CD14-positive monocyte (primary cell): ENCODE data around the gene ELMO1. TPM values are rescaled to one million over a fixed set of nuclear protein-coding genes. Genes with fewer than 3 reads are reported as not detected.

ENCODE experiments used
- DNase-seq, 3 donors: peaks; one replicate each; pipeline ENCODE4 v3.0.0-alpha.2; 2011 to 2022
- H2AFZ ChIP-seq: 2 replicates; pipeline ENCODE4 v1.6.0; 2012; ENCODE audit warnings: mild to moderate bottlenecking, low read depth, low read length, inconsistent platforms; ENCODE audit not compliant: insufficient read depth, poor library complexity, severe bottlenecking
- H3K27ac ChIP-seq, 2 donors: 1 replicate in 1 of 2; 2 replicates in 1 of 2; pipeline ENCODE4 v1.5.1; 2012 to 2013; ENCODE audit warnings: low read length in 2 of 2, control low read depth in 1 of 2, inconsistent platforms in 1 of 2, low read depth in 1 of 2, mild to moderate bottlenecking in 1 of 2
- H3K27me3 ChIP-seq, 2 donors: one replicate each; pipeline versions ENCODE4 v1.6.0 to v1.6.1; 2011 to 2013; ENCODE audit warnings: low read length in 2 of 2; ENCODE audit not compliant: control insufficient read depth in 2 of 2, insufficient read depth in 2 of 2
- H3K36me3 ChIP-seq, 2 donors: replicated peaks in 1 of 2; 1 replicate in 1 of 2; 2 replicates in 1 of 2; pipeline versions ENCODE4 v1.5.1 to v1.6.1; 2012 to 2013; ENCODE audit warnings: low read length in 2 of 2, control low read depth in 1 of 2, inconsistent platforms in 1 of 2, mild to moderate bottlenecking in 1 of 2; ENCODE audit not compliant: insufficient read depth in 2 of 2, control insufficient read depth in 1 of 2
- H3K4me1 ChIP-seq, 2 donors: 1 replicate in 1 of 2; 2 replicates in 1 of 2; pipeline versions ENCODE4 v1.5.1 to v1.6.1; 2012 to 2013; ENCODE audit warnings: low read length in 2 of 2, control low read depth in 1 of 2, inconsistent platforms in 1 of 2, mild to moderate bottlenecking in 1 of 2, moderate library complexity in 1 of 2; ENCODE audit not compliant: insufficient read depth in 2 of 2, control insufficient read depth in 1 of 2
- H3K4me2 ChIP-seq: replicated peaks from 2 replicates; pipeline ENCODE3; 2012; ENCODE audit warnings: low read length, moderate library complexity, mild to moderate bottlenecking; ENCODE audit not compliant: poor library complexity, severe bottlenecking; ENCODE audit errors: extremely low read depth
- H3K4me3 ChIP-seq, 3 experiments: fragments of 200-600 bp in 1 of 3; sonication (generic) in 1 of 3; replicated peaks in 1 of 3; 1 replicate in 2 of 3; 2 replicates in 1 of 3; pipeline ENCODE4 v1.5.1; 2011 to 2013; ENCODE audit warnings: low read length in 3 of 3, mild to moderate bottlenecking in 3 of 3, control low read depth in 2 of 3, low read depth in 2 of 3, inconsistent platforms in 1 of 3, moderate library complexity in 1 of 3
- H3K79me2 ChIP-seq: 2 replicates; pipeline ENCODE4 v1.6.0; 2012; ENCODE audit warnings: mild to moderate bottlenecking, control low read depth, inconsistent platforms, low read length, moderate library complexity; ENCODE audit not compliant: insufficient read depth
- H3K9ac ChIP-seq: 2 replicates; pipeline ENCODE4 v1.6.0; 2017; ENCODE audit warnings: low read length, mild to moderate bottlenecking; ENCODE audit not compliant: insufficient read depth, poor library complexity, severe bottlenecking
- H3K9me3 ChIP-seq, 2 donors: replicated peaks in 1 of 2; 1 replicate in 1 of 2; 2 replicates in 1 of 2; pipeline versions ENCODE4 v1.5.1 to v1.6.1; 2012 to 2013; ENCODE audit warnings: low read length in 2 of 2, control low read depth in 1 of 2; ENCODE audit not compliant: control insufficient read depth in 1 of 2, insufficient read depth in 1 of 2
- H4K20me1 ChIP-seq: 2 replicates; pipeline ENCODE4 v1.6.0; 2012; ENCODE audit warnings: mild to moderate bottlenecking, low read length, control low read depth, moderate library complexity; ENCODE audit not compliant: insufficient read depth
- H3K27ac Mint-ChIP-seq, 7 donors: one replicate each; pipeline ENCODE4 v1.8.0; 2020; ENCODE audit warnings: mild to moderate bottlenecking in 7 of 7, mixed read lengths in 7 of 7, moderate library complexity in 6 of 7, inconsistent platforms in 2 of 7
- H3K27me3 Mint-ChIP-seq, 3 donors: one replicate each; pipeline ENCODE4 v1.8.0; 2021 to 2022; ENCODE audit warnings: low read depth in 3 of 3, mild to moderate bottlenecking in 3 of 3, mixed read lengths in 3 of 3, moderate library complexity in 3 of 3, inconsistent platforms in 1 of 3
- H3K36me3 Mint-ChIP-seq, 2 donors: one replicate each; pipeline ENCODE4 v1.8.0; 2020; ENCODE audit warnings: mixed read lengths in 2 of 2, inconsistent platforms in 1 of 2, mild to moderate bottlenecking in 1 of 2
- H3K4me1 Mint-ChIP-seq: one replicate; pipeline ENCODE4 v1.8.0; 2020; ENCODE audit warnings: mild to moderate bottlenecking, mixed read lengths
- H3K4me3 Mint-ChIP-seq, 2 donors: one replicate each; pipeline ENCODE4 v1.8.0; 2020; ENCODE audit warnings: mild to moderate bottlenecking in 2 of 2, mixed read lengths in 2 of 2, moderate library complexity in 1 of 2
- H3K9me3 Mint-ChIP-seq, 7 donors: one replicate each; pipeline ENCODE4 v1.8.0; 2020 to 2022; ENCODE audit warnings: mixed read lengths in 7 of 7, mild to moderate bottlenecking in 6 of 7, moderate library complexity in 6 of 7, inconsistent platforms in 2 of 7
- CTCF ChIP-seq: fragments of 200-600 bp; IDR thresholded peaks from one replicate; pipeline ENCODE4 v1.8.0; 2022; ENCODE audit warnings: antibody characterized with exemption, mild to moderate bottlenecking
- whole genome bisulfite sequencing: methylation state at CpG from one replicate; pipeline ENCODE4 v1.1.5; 2013; ENCODE audit warnings: missing lambda C conversion rate; ENCODE audit not compliant: insufficient coverage; 5-methylcytosine and 5-hydroxymethylcytosine counted together
- intact Hi-C, 2 donors: fragments of 100-400 bp; cut with micrococcal nuclease; formaldehyde crosslinking; loops; one replicate each; pipeline versions ENCODE4 v1.15.0 to v1.15.1; 2023
- polyA plus RNA-seq, 3 donors: library from polyadenylated mRNA; depleted of rRNA in 1 of 3; unstranded in 2 of 3; stranded (reverse) in 1 of 3; fragments of 300-500 nt in 2 of 3; fragments of >200 nt in 1 of 3; fragmentation: Illumina TruSeq in 2 of 3; gene quantifications; 1 replicate in 2 of 3; 2 replicates in 1 of 3; pipeline ENCODE4 v1.2.3, GENCODE V29; 2012 to 2021

The ELMO1 gene
- polyA plus RNA-seq, 3 donors: 46.6 to 50.2 (median 46.7) TPM

GRCh38 chr7:37109843-37110242, 338.8 kb downstream of the ELMO1 start:
- Histone ChIP-seq H3K9me3 (no peaks in the 10 kb centered on the region), H3K4me3 (no peak overlapping the region), H3K9ac (no peak overlapping the region), H3K79me2 (peaks cover 12% of the 10 kb centered on the region), H3K4me1 (no peaks in the 10 kb centered on the region), H3K27me3 (no peaks in the 10 kb centered on the region), H3K4me2 (no peak overlapping the region), H3K27ac (no peak overlapping the region), H2AFZ (no peak overlapping the region), H4K20me1 (peaks cover 87% of the 10 kb centered on the region), H3K36me3 (peaks cover 0 to 22% of the 10 kb centered on the region in 2 donors)
- Mint-ChIP-seq H3K4me3 (no peak overlapping the region), H3K9me3 (peaks cover 0 to 2% (median 0%) of the 10 kb centered on the region in 7 donors), H3K27me3 (no peaks in the 10 kb centered on the region), H3K4me1 (peaks cover 24% of the 10 kb centered on the region), H3K27ac (peak overlapping the region in 3 of 7 donors; percentile 28 to 53 (median 37)), H3K36me3 (peaks cover 16 to 32% of the 10 kb centered on the region in 2 donors)
- no peak for TF ChIP-seq CTCF
- intact Hi-C loops: no loop called here
- 25% methylated on average over 4 of the region's 5 CpGs for WGBS
- no peak for DNase-seq

- Mint-ChIP-seq H3K36me3 (peaks cover 14 to 26% of the 10 kb centered on the region in 2 donors), H3K9me3 (peaks cover 0 to 2% (median 0%) of the 10 kb centered on the region in 7 donors), H3K4me1 (peaks cover 24% of the 10 kb centered on the region), H3K4me3 (no peak overlapping the region), H3K27me3 (no peaks in the 10 kb centered on the region), H3K27ac (no peak overlapping the region)
- TF ChIP-seq CTCF: no peak
- Histone ChIP-seq H3K4me3 (no peak overlapping the region), H3K9ac (no peak overlapping the region), H3K4me2 (no peak overlapping the region), H3K27ac (no peak overlapping the region), H3K27me3 (no peaks in the 10 kb centered on the region), H3K36me3 (peaks cover 0 to 22% of the 10 kb centered on the region in 2 donors), H3K9me3 (no peaks in the 10 kb centered on the region), H4K20me1 (peaks cover 92% of the 10 kb centered on the region), H2AFZ (no peak overlapping the region), H3K4me1 (no peaks in the 10 kb centered on the region), H3K79me2 (peaks cover 9% of the 10 kb centered on the region)
- 100% methylated on average over 1 of the region's 11 CpGs for WGBS
- no peak for DNase-seq
- intact Hi-C loops: no loop called here
These were observed 339.5 kb downstream of the ELMO1 start for GRCh38 chr7:37109016-37109683.
